H1 (cell line): ENCODE measurements around the gene VIPR2.

ENCODE experiments used
- ATF2 ChIP-seq: IDR thresholded peaks from 2 replicates; pipeline ENCODE4 v1.6.1; 2012; ENCODE audit warnings: low read length, inconsistent platforms
- BCL11A ChIP-seq, 2 experiments: IDR thresholded peaks; one replicate each; pipeline ENCODE4 v1.6.1; 2011; ENCODE audit warnings: low read depth in 2 of 2, low read length in 2 of 2, mild to moderate bottlenecking in 2 of 2
- CTCF ChIP-seq, 3 experiments: IDR thresholded peaks; 1 replicate in 2 of 3; 2 replicates in 1 of 3; pipeline versions ENCODE4 v1.5.1 to v1.6.1; 2011; ENCODE audit warnings: low read length in 3 of 3, mild to moderate bottlenecking in 3 of 3, inconsistent platforms in 2 of 3, low read depth in 1 of 3, moderate library complexity in 1 of 3; ENCODE audit not compliant: insufficient read depth in 1 of 3; ENCODE audit errors: control extremely low read depth in 1 of 3
- EZH2 ChIP-seq: fragments of 200-600 bp; sonication (generic); IDR thresholded peaks from 2 replicates; pipeline ENCODE4 v1.7.1; 2012; ENCODE audit warnings: low read depth, mild to moderate bottlenecking, moderate library complexity, low read length, inconsistent platforms; ENCODE audit not compliant: severe bottlenecking
- FOSL1 ChIP-seq: IDR thresholded peaks from 2 replicates; pipeline ENCODE4 v1.6.1; 2011; ENCODE audit warnings: mild to moderate bottlenecking, low read depth, low read length, moderate library complexity; ENCODE audit not compliant: insufficient read depth
- POLR2A ChIP-seq, 2 experiments: IDR thresholded peaks; 1 replicate in 1 of 2; 2 replicates in 1 of 2; pipeline ENCODE4 v1.6.1; 2011; ENCODE audit warnings: low read depth in 2 of 2, low read length in 2 of 2, mild to moderate bottlenecking in 2 of 2; ENCODE audit errors: control extremely low read depth in 1 of 2
- SIRT6 ChIP-seq: IDR thresholded peaks from one replicate; pipeline ENCODE4 v1.7.1; 2012; ENCODE audit warnings: low read length, inconsistent platforms
- SP1 ChIP-seq: IDR thresholded peaks from 2 replicates; pipeline ENCODE4 v1.6.1; 2011; ENCODE audit warnings: low read depth, low read length
- TCF12 ChIP-seq: IDR thresholded peaks from 2 replicates; pipeline ENCODE4 v1.6.1; 2011; ENCODE audit warnings: low read depth, mild to moderate bottlenecking, low read length
- YY1 ChIP-seq: IDR thresholded peaks from 2 replicates; pipeline ENCODE4 v1.6.1; 2011; ENCODE audit warnings: low read depth, mild to moderate bottlenecking, low read length
- TF ChIP-seq, protein P1 (sequence below): IDR thresholded peaks from 2 replicates; pipeline ENCODE4 v1.6.1; 2012; ENCODE audit warnings: inconsistent platforms

DNA sequence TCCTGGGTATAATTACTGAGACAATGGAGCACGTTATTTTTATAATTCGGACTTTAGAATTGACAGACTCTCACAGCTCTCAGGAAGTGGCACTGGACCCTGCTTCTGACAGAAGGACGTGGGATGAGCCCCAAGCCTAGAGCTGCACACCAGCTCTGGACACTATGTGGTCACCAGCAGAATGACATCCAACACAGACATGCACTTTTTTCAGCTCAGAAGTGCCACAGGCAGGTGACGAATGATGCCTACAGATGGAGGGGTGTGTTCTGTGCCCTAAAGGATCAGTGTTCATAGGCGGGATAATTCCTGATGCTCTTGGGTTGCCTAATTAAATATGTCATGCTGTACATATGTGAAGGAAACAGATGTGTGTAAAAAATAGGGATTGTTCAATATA, 87.9 kb downstream of the VIPR2 start:
- no peak for TF ChIP-seq POLR2A (IDR thresholded peaks at IDR 0.05; ENCODE audit: control extremely low read depth in 1 of 2, low read depth in 2 of 2, low read length in 2 of 2)
- TF ChIP-seq ATF2: no peak
- no peak for TF ChIP-seq SIRT6
- TF ChIP-seq CTCF (IDR thresholded peaks at IDR 0.05; ENCODE audit: control extremely low read depth in 1 of 3, insufficient read depth in 1 of 3, low read depth in 1 of 3, low read length in 3 of 3): no peak
- TF ChIP-seq, protein P1, sequence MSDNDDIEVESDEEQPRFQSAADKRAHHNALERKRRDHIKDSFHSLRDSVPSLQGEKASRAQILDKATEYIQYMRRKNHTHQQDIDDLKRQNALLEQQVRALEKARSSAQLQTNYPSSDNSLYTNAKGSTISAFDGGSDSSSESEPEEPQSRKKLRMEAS: no peak
- no peak for TF ChIP-seq YY1
- TF ChIP-seq BCL11A (IDR thresholded peaks at IDR 0.05; ENCODE audit: low read depth in 2 of 2, low read length in 2 of 2): no peak
- no peak for TF ChIP-seq SP1
- TF ChIP-seq TCF12: no peak
- no peak for TF ChIP-seq FOSL1
- no peak for TF ChIP-seq EZH2
